Transverse colon (tissue), 3 donors: ENCODE measurements around the gene NR4A1.

Experiments used
- CTCF ChIP-seq, 5 experiments: fragments of 200-600 bp in 3 of 5; fragments of 450-650 bp in 2 of 5; sonication (generic) in 3 of 5; IDR thresholded peaks; 1 replicate in 2 of 5; 2 replicates in 3 of 5; pipeline ENCODE4 v1.5.1; 2016 to 2017; ENCODE audit warnings: antibody characterized with exemption in 5 of 5, inconsistent platforms in 3 of 5, mild to moderate bottlenecking in 2 of 5, moderate library complexity in 1 of 5
- POLR2A ChIP-seq: fragments of 450-650 bp; IDR thresholded peaks from one replicate; pipeline ENCODE4 v1.6.1; 2016; ENCODE audit warnings: antibody characterized with exemption, mild to moderate bottlenecking, moderate library complexity

GRCh38 chr12:52087961-52088820 is 36.9 kb downstream of the NR4A1 start:
- TF ChIP-seq POLR2A (no peak), CTCF (IDR thresholded peaks at IDR 0.05) (no peak)
